ENCODE data around the gene ERBB3. TPM values are rescaled to one million over a fixed set of nuclear protein-coding genes. Genes with fewer than 3 reads are reported as not detected.
"Not testable (repeated sequence)": the region's sequence is repeated elsewhere in the genome, so short reads cannot be mapped to it uniquely, and the experiment has no call there.

The ERBB3 gene
- 1 to 10 TPM; 1.0 to 1.9 TPM for total RNA-seq

DNA sequence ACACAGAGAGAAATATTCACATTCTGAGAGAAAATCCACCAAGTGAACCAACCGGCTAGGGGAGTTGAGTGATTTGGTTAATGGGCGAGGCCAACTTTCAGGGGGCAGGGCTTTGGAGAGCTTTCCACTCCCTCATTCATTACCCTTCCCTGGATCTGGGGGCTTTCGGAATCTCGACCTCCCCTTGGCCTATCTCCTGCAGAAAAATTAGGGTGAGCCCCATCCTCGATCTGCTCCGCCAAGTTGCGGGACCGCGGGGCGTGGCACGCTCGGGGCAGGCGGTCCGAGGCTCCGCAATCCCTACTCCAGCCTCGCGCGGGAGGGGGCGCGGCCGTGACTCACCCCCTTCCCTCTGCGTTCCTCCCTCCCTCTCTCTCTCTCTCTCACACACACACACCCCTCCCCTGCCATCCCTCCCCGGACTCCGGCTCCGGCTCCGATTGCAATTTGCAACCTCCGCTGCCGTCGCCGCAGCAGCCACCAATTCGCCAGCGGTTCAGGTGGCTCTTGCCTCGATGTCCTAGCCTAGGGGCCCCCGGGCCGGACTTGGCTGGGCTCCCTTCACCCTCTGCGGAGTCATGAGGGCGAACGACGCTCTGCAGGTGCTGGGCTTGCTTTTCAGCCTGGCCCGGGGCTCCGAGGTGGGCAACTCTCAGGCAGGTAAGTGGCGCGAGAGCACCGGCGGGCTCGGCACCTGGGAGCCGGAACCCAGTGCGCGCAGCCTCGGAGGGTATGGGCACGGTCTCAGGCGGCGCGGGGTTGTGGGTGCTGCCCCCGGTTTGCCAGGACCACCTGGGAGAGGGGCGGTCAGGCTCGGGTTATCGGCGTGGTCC lies at the start of gene ERBB3:
Gene ERBB3, plus strand, starts transcription at position 443 of the 833 bp plus-strand sequence. Its CDS starts 136 bp downstream, at position 579.
- no peaks in the 10 kb centered on the region for H3K9me3 Mint-ChIP-seq
- CTCF ChIA-PET = interaction anchor here (0.8 to 1.0 kb wide), 4 partner anchors 9 to 31 kb away, joined by 3 to 4 read pairs (median 4); partner anchors contain the start of gene PA2G4
- no peak within 1 kb of the TSS for H3K27ac Mint-ChIP-seq
- DNase-seq = peak; percentile 81
- H3K4me1 Mint-ChIP-seq (ENCODE audit: low read depth) = peaks cover 12% of the 10 kb centered on the region
- H3K27me3 Mint-ChIP-seq (ENCODE audit: low read depth) = peaks cover 17% of the 10 kb centered on the region
- peak within 1 kb of the TSS; percentile 76 for H3K4me3 Mint-ChIP-seq
- intact Hi-C loops (cut with micrococcal nuclease) = loop anchor here (1.0 to 5.0 kb wide), 3 partner anchors 24 to 38 kb away; partner anchors contain the start of genes PA2G4 and ZC3H10
- H3K36me3 Mint-ChIP-seq (ENCODE audit: low read depth) = no peaks in the 10 kb centered on the region

GRCh38 chr12:56031987-56032386 lies 48.0 kb upstream of the ERBB3 start:
- Mint-ChIP-seq H3K9me3 (no peaks in the 10 kb centered on the region), H3K36me3 (ENCODE audit: low read depth) (peaks cover 46% of the 10 kb centered on the region), H3K27me3 (ENCODE audit: low read depth) (no peaks in the 10 kb centered on the region), H3K4me3 (no peak overlapping the region), H3K27ac (peak overlapping the region; percentile 85), H3K4me1 (ENCODE audit: low read depth) (peaks cover 24% of the 10 kb centered on the region)
- intact Hi-C loops (cut with micrococcal nuclease) = no loop called here
- CTCF ChIA-PET = interaction anchor here (1.0 to 1.2 kb wide), 2 partner anchors 36 to 294 kb away, joined by 3 to 4 read pairs; no protein-coding TSS in a partner anchor
- peak; percentile 59 for DNase-seq

DNA sequence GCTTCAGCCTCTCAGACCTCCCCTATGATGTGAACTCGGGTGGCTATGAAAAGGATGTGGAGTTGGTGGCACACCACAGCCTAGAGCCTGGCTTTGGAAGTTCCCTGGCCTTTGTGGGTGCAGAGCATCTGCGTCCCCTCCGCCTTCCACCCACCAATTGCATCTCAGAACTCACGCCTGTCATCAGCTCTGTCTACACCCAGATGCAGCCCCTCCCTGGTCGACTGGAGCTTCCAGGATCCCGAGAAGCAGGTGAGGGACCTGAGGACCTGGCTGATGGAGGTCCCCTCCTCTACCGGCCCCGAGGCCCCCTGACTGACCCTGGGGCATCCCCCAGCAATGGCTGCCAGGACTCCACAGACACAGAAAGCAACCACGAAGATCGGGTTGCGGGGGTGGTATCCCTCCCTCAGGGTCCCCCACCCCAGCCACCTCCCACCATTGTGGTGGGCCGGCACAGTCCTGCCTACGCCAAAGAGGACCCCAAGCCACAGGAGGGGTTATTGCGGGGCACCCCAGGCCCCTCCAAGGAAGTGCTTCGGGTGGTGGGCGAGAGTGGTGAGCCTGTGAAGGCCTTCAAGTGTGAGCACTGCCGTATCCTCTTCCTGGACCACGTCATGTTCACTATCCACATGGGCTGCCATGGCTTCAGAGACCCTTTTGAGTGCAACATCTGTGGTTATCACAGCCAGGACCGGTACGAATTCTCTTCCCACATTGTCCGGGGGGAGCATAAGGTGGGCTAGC lies 45.2 kb upstream of the ERBB3 start:
- Mint-ChIP-seq H3K9me3 (no peaks in the 10 kb centered on the region), H3K27me3 (ENCODE audit: low read depth) (no peaks in the 10 kb centered on the region), H3K27ac (no peak overlapping the region), H3K4me1 (ENCODE audit: low read depth) (peaks cover 25% of the 10 kb centered on the region), H3K4me3 (no peak overlapping the region), H3K36me3 (ENCODE audit: low read depth) (peaks cover 33% of the 10 kb centered on the region)
- no peak for DNase-seq
- intact Hi-C loops (cut with micrococcal nuclease) = no loop called here
- CTCF ChIA-PET = interaction anchor here (1.0 kb wide), 1 partner anchor 39 kb away, joined by 5 read pairs; no protein-coding TSS in a partner anchor

GRCh38 chr12:56037161-56037560 lies 42.8 kb upstream of the ERBB3 start:
- H3K4me3 Mint-ChIP-seq = no peak overlapping the region
- no peaks in the 10 kb centered on the region for H3K27me3 Mint-ChIP-seq (ENCODE audit: low read depth)
- H3K27ac Mint-ChIP-seq = no peak overlapping the region
- CTCF ChIA-PET = no interaction called here
- H3K9me3 Mint-ChIP-seq = no peaks in the 10 kb centered on the region
- peaks cover 28% of the 10 kb centered on the region for H3K36me3 Mint-ChIP-seq (ENCODE audit: low read depth)
- intact Hi-C loops (cut with micrococcal nuclease) = no loop called here
- peaks cover 36% of the 10 kb centered on the region for H3K4me1 Mint-ChIP-seq (ENCODE audit: low read depth)
- no peak for DNase-seq

GRCh38 chr12:56038022-56038655 lies 41.8 kb upstream of the ERBB3 start:
- CTCF ChIA-PET = interaction anchor here (0.8 to 1.3 kb wide), 2 partner anchors 28 to 42 kb away, joined by 3 to 4 read pairs; no protein-coding TSS in a partner anchor
- Mint-ChIP-seq H3K9me3 (no peaks in the 10 kb centered on the region), H3K4me1 (ENCODE audit: low read depth) (peaks cover 35% of the 10 kb centered on the region), H3K4me3 (no peak overlapping the region), H3K27me3 (ENCODE audit: low read depth) (no peaks in the 10 kb centered on the region), H3K36me3 (ENCODE audit: low read depth) (peaks cover 30% of the 10 kb centered on the region), H3K27ac (no peak overlapping the region)
- DNase-seq = no peak
- intact Hi-C loops (cut with micrococcal nuclease) = no loop called here

- CTCF ChIA-PET = interaction anchor here (0.6 to 3.1 kb wide), 14 partner anchors 11 to 306 kb away, joined by 3 to 25 read pairs (median 4); partner anchors contain the start of genes RAB5B, SMARCC2 and SUOX
- H3K9me3 Mint-ChIP-seq = no peaks in the 10 kb centered on the region
- H3K4me3 Mint-ChIP-seq = peak overlapping the region; percentile 96
- H3K4me1 Mint-ChIP-seq (ENCODE audit: low read depth) = peaks cover 45% of the 10 kb centered on the region
- DNase-seq = peak; percentile 45
- intact Hi-C loops (cut with micrococcal nuclease) = loop anchor here (2.0 kb wide), 2 partner anchors 409 to 429 kb away; partner anchors contain the start of genes SPRYD4 and TIMELESS
- H3K27ac Mint-ChIP-seq = peak overlapping the region; percentile 98
- no peaks in the 10 kb centered on the region for H3K27me3 Mint-ChIP-seq (ENCODE audit: low read depth)
- H3K36me3 Mint-ChIP-seq (ENCODE audit: low read depth) = peaks cover 31% of the 10 kb centered on the region
These were observed 39.8 kb upstream of the ERBB3 start for GRCh38 chr12:56040151-56040550.

DNA sequence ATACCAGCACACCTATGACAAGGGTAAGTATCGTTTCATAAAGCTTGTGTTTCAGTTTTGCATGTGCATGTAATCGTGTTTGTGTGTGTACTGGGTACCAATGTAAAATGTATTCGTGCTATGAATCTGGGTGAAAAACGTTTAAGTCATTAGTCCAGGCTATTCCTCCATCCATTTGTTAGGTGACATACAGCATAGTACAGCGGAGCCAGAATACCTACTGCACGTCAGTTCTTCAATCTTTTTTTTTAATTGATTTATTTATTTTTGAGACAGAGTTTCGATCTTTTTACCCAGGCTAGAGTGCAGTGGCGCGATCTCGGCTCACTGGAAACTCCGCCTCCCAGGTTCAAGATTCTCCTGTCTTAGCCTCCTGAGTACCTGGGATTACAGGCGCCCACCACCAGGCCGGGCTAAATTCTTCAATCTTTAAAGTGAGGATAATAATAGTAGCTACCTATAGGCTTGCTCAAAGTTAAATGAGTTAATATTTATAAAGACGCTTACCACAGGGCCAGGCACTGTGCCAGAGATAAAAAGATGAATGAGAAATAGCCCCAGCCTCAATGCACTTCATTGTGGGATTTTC lies 38.9 kb upstream of the ERBB3 start:
- peak overlapping the region; percentile 96 for H3K4me3 Mint-ChIP-seq
- H3K9me3 Mint-ChIP-seq = no peaks in the 10 kb centered on the region
- H3K36me3 Mint-ChIP-seq (ENCODE audit: low read depth) = peaks cover 24% of the 10 kb centered on the region
- CTCF ChIA-PET = interaction anchor here (0.6 to 3.1 kb wide), 15 partner anchors 12 to 307 kb away, joined by 3 to 25 read pairs (median 4); partner anchors contain the start of genes RAB5B, SMARCC2 and SUOX
- H3K4me1 Mint-ChIP-seq (ENCODE audit: low read depth) = peaks cover 50% of the 10 kb centered on the region
- no peak for DNase-seq
- H3K27me3 Mint-ChIP-seq (ENCODE audit: low read depth) = no peaks in the 10 kb centered on the region
- intact Hi-C loops (cut with micrococcal nuclease) = loop anchor here (1.0 to 2.0 kb wide), 13 partner anchors 20 to 428 kb away; partner anchors contain the start of genes DNAJC14, GDF11, IKZF4 and PA2G4
- peak overlapping the region; percentile 98 for H3K27ac Mint-ChIP-seq

- peak; percentile 96 for DNase-seq
- Mint-ChIP-seq H3K9me3 (no peaks in the 10 kb centered on the region), H3K36me3 (ENCODE audit: low read depth) (peaks cover 22% of the 10 kb centered on the region), H3K27ac (peak within 1 kb of the TSS; percentile 98), H3K4me3 (peak within 1 kb of the TSS; percentile 96), H3K4me1 (ENCODE audit: low read depth) (peaks cover 57% of the 10 kb centered on the region), H3K27me3 (ENCODE audit: low read depth) (no peaks in the 10 kb centered on the region)
- CTCF ChIA-PET = interaction anchor here (1.0 to 3.1 kb wide), 7 partner anchors 12 to 303 kb away, joined by 3 to 25 read pairs (median 8); partner anchors contain the start of genes RAB5B and SUOX
- intact Hi-C loops (cut with micrococcal nuclease) = loop anchor here (1.0 to 2.0 kb wide), 13 partner anchors 20 to 427 kb away; partner anchors contain the start of genes DNAJC14, GDF11, IKZF4 and PA2G4
These were observed 38.2 kb upstream of the ERBB3 start, which contains the start of gene RPS26 for GRCh38 chr12:56041552-56042429. Gene RPS26 (plus strand): TSS chr12:56041918. CDS start chr12:56042167, 249 bp downstream.

GRCh38 chr12:56042430-56042813 lies 37.5 kb upstream of the ERBB3 start:
- DNase-seq; CTCF ChIA-PET; H3K9me3 Mint-ChIP-seq; H3K27me3 Mint-ChIP-seq (ENCODE audit: low read depth); intact Hi-C loops (cut with micrococcal nuclease): not testable (repeated sequence)
- Mint-ChIP-seq H3K36me3 (ENCODE audit: low read depth) (peaks cover 22% of the 10 kb centered on the region), H3K4me1 (ENCODE audit: low read depth) (peaks cover 63% of the 10 kb centered on the region), H3K4me3 (peak overlapping the region; percentile 96), H3K27ac (peak overlapping the region; percentile 98)

GRCh38 chr12:56042843-56043242 lies 37.1 kb upstream of the ERBB3 start:
- Mint-ChIP-seq H3K27me3 (ENCODE audit: low read depth) (no peaks in the 10 kb centered on the region), H3K27ac (peak overlapping the region; percentile 98), H3K36me3 (ENCODE audit: low read depth) (peaks cover 22% of the 10 kb centered on the region), H3K4me3 (peak overlapping the region; percentile 96), H3K9me3 (no peaks in the 10 kb centered on the region), H3K4me1 (ENCODE audit: low read depth) (peaks cover 63% of the 10 kb centered on the region)
- no peak for DNase-seq
- intact Hi-C loops (cut with micrococcal nuclease) = no loop called here
- CTCF ChIA-PET = no interaction called here
